ENCODE data around the gene SLC12A7.
A peak's percentile ranks its signal among the peaks of the same experiment; 100 is the strongest.

Gene SLC12A7

GRCh38 chr5:1002836-1003235 lies 109.0 kb downstream of the SLC12A7 start:
- no peak for DNase-seq

DNA sequence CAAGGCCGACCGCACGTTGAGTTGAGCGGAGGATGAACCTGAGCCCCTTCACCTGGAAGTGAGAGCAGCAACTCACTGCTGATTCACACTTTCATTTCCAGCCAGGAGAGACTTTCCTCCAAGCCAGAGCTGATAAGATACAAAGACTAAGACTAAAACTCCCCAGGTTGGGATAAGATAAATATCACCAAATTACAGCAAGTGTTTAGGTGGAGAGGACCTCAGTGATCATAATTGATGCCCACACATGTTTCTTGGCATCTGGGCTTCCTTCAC lies 109.7 kb downstream of the SLC12A7 start:
- DNase-seq: no peak

DNA sequence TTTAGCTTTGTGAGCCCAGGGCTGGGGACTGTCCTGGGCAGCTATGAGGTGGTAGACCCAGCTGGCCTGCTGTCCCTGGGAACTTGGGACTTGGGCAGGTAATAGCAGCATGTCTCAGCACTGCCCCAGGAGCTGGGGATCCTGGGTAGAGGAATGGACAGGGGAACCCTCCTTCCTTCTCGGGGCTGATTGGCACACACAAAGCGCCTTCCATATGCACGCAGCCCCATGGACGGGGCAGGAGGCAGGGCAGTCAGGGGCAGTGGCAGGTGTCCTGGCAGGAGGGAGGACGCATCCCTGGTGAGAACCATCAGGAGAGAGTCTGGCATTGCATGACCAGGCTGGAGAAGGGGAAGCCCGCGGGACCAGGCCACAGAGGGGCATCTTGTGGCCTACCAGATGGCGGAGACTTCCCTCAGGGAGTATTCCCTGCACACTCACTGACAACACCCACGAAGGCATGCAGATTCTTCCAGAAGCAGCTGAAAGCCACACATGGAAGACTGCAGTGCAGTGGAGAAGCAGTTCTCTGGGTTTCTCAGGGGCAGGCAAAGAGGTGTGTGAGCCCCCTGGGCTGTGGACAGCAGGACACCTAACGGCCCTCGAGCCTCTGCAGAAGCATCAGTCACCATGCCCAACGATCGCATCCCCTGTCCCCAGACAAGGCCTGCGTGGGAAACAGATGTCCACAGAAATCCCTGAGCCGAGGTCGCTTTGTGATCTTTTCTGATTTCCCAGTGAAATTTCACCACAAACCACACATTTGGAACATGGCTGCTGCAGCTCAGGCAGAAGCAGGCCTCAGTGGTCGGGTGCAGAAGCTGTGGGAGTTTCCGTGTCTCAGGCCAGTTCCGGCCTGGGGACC lies 110.2 kb downstream of the SLC12A7 start:
- DNase-seq: peak in 1 of 2 experiments; percentile 0

DNA sequence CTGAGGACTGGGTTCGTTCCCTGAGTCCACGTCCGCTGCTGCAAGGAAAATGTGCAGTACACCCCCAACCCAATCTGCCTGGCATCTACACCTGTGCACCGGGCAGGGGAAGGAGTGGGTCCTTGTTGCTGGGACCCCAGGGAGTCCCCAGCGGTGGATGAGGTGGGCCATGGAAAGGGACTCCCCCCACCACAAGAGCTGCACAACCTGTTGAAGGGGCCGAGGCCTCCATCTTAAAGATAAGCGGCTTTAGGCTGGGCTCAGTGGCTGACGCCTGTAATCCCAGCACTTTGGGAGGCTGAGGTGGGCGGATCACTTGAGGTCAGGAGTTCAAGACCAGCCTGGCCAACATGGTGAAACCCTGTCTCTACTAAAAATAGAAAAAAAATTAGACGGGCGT lies 111.0 kb downstream of the SLC12A7 start:
- peak in 1 of 2 experiments; percentile 0 for DNase-seq
